Activated naive CD8-positive, alpha-beta T cell treated with anti-CD3 and anti-CD28 coated beads for 36 hours (primary cell): Measurements from ENCODE around the gene ZNF454. TPM values are rescaled to one million over a fixed set of nuclear protein-coding genes. Genes with fewer than 3 reads are reported as not detected.

Experiments used
- total RNA-seq, 2 experiments: library from RNA; stranded (reverse); gene quantifications; one replicate each; pipeline ENCODE4 v1.2.3, GENCODE V29; 2021

The ZNF454 gene
- total RNA-seq, 2 experiments from 2014 or later, result not detected

Other genes with a start within 250 kb of the ZNF454 start
- 1 to 10 TPM; 6.4 to 6.5 TPM for gene ZNF354A, start 210.5 kb upstream of the ZNF454 start, total RNA-seq
- 10 to 100 TPM in 1 of 2 experiments, 1 to 10 TPM in 1; 9.4 to 11.0 TPM for gene ZNF354B, start 81.2 kb upstream of the ZNF454 start, total RNA-seq
- under 1 TPM; 0.32 to 0.37 TPM for gene ZFP2, start 45.3 kb upstream of the ZNF454 start, total RNA-seq
- gene GRM6, start 54.1 kb downstream of the ZNF454 start, total RNA-seq, result not detected
- 1 to 10 TPM; 2.1 to 2.2 TPM for gene ZNF879, start 82.6 kb downstream of the ZNF454 start, total RNA-seq
- 1 to 10 TPM; 6.6 to 6.7 TPM for gene ZNF354C, start 119.2 kb downstream of the ZNF454 start, total RNA-seq